K562 (cell line): ENCODE measurements around the gene ATP5MK. TPM values are rescaled to one million over a fixed set of nuclear protein-coding genes. Genes with fewer than 3 reads are reported as not detected.
"Not testable (repeated sequence)": the region's sequence is repeated elsewhere in the genome, so short reads cannot be mapped to it uniquely, and the experiment has no call there.

ENCODE experiments used
- ATAC-seq: fragments of 200-7000 bp; cut with Tn5 transposase; 3 replicates; pipeline ENCODE4 v1.9.1; 2020; ENCODE audit warnings: moderate library complexity
- BruUV-seq: library from RNA; stranded (reverse); fragments of 400-500 nt; replicated peaks from 2 replicates; lab custom pipeline; 2021; lab: Mats Ljungman, UMichigan
- CTCF ChIA-PET: fragments of 300-600 bp; formaldehyde crosslinking; extraction: SDS; loops from one replicate; lab custom pipeline; 2021; ENCODE audit warnings: low intra/inter-chr PET ratio; lab: Yijun Ruan, JAX
- POLR2A ChIA-PET: fragments of 300-600, 350-650 bp; sonication (Branson Sonifier 250); formaldehyde crosslinking; extraction: SDS; loops from one replicate; lab custom pipeline; 2021; ENCODE audit warnings: antibody characterized with exemption, inconsistent platforms; lab: Yijun Ruan, JAX
- DNase-seq, 4 experiments: peaks; one replicate each; pipeline versions ENCODE4 v3.0.0 to v3.0.0-alpha.2; 2011 to 2018; ENCODE audit warnings: low spot score in 3 of 4, mixed read lengths in 3 of 4; ENCODE audit errors: extremely low read depth in 1 of 4
- FAIRE-seq: peaks from 2 replicates; lab custom pipeline; 2011; peaks lifted over from hg19 to GRCh38; lab: Jason Lieb, UNC
- H2AFZ ChIP-seq: 2 replicates; pipeline ENCODE4 v1.6.0; 2011; ENCODE audit warnings: low read depth, low read length, control low read depth, inconsistent platforms
- H3K27ac ChIP-seq: fragments of 200-600 bp; 3 replicates; pipeline ENCODE4 v1.8.0; 2011; ENCODE audit warnings: low read depth, mild to moderate bottlenecking, control low read depth, inconsistent platforms, low read length, moderate library complexity, mixed read lengths; ENCODE audit errors: extremely low read depth
- H3K27me3 ChIP-seq, 2 experiments: fragments of 300-600 bp in 1 of 2; 2 replicates in 1 of 2; 3 replicates in 1 of 2; pipeline versions ENCODE4 v1.6.0 to v1.8.0; 2011; ENCODE audit warnings: inconsistent platforms in 2 of 2, low read length in 2 of 2, mild to moderate bottlenecking in 1 of 2, mixed read lengths in 1 of 2, moderate library complexity in 1 of 2; ENCODE audit not compliant: control insufficient read depth in 2 of 2, insufficient read depth in 2 of 2
- H3K36me3 ChIP-seq: fragments of 300-600 bp; 3 replicates; pipeline ENCODE4 v1.8.0; 2011; ENCODE audit warnings: mild to moderate bottlenecking, low read length, inconsistent platforms; ENCODE audit not compliant: control insufficient read depth, insufficient read depth
- H3K4me1 ChIP-seq, 2 experiments: fragments of 200-600 bp in 1 of 2; replicated peaks in 1 of 2; 2 replicates in 1 of 2; 3 replicates in 1 of 2; pipeline versions ENCODE4 v1.5.1 to v1.8.0; 2011; ENCODE audit warnings: inconsistent platforms in 2 of 2, low read length in 2 of 2, mild to moderate bottlenecking in 1 of 2, mixed read lengths in 1 of 2, moderate library complexity in 1 of 2; ENCODE audit not compliant: control insufficient read depth in 2 of 2, insufficient read depth in 2 of 2
- H3K4me2 ChIP-seq: 2 replicates; pipeline ENCODE4 v1.6.1; 2011; ENCODE audit warnings: low read length, control low read depth, inconsistent platforms, mixed read lengths; ENCODE audit not compliant: insufficient read depth
- H3K4me3 ChIP-seq: fragments of 200-600 bp; sonication (generic), shearing (Covaris generic); 2 replicates; pipeline ENCODE4 v1.5.1; 2016; ENCODE audit warnings: control low read depth, inconsistent platforms
- H3K79me2 ChIP-seq: fragments of 200-600 bp; 3 replicates; pipeline ENCODE4 v1.8.0; 2011; ENCODE audit warnings: low read length, inconsistent platforms; ENCODE audit not compliant: control insufficient read depth, insufficient read depth
- H3K9ac ChIP-seq, 2 experiments: 2 replicates each; pipeline versions ENCODE4 v1.6.0 to v1.6.1; 2011; ENCODE audit warnings: low read depth in 2 of 2, low read length in 2 of 2, control low read depth in 1 of 2, inconsistent platforms in 1 of 2, mild to moderate bottlenecking in 1 of 2, mixed read lengths in 1 of 2; ENCODE audit not compliant: insufficient read depth in 1 of 2
- H3K9me1 ChIP-seq: one replicate; pipeline ENCODE4 v1.6.0; 2011; ENCODE audit warnings: inconsistent platforms, mild to moderate bottlenecking, low read length, moderate library complexity; ENCODE audit not compliant: control insufficient read depth, insufficient read depth
- H3K9me3 ChIP-seq: replicated peaks from 2 replicates; pipeline ENCODE4 v1.5.1; 2011; ENCODE audit warnings: low read depth, low read length, inconsistent platforms; ENCODE audit not compliant: control insufficient read depth, insufficient read depth
- H4K20me1 ChIP-seq: replicated peaks from 2 replicates; pipeline ENCODE4 v1.6.1; 2011; ENCODE audit warnings: low read length, inconsistent platforms, mixed read lengths; ENCODE audit not compliant: control insufficient read depth, insufficient read depth
- ARNT ChIP-seq, 2 experiments: fragments of 450-650 bp; IDR thresholded peaks; 2 replicates each; pipeline ENCODE4 v1.6.1; 2016; ENCODE audit warnings: mild to moderate bottlenecking in 1 of 2
- ATF7 ChIP-seq: fragments of 450-650 bp; IDR thresholded peaks from 2 replicates; pipeline ENCODE4 v1.7.1; 2014; ENCODE audit warnings: mild to moderate bottlenecking, moderate library complexity
- CBX8 ChIP-seq: fragments of 200-600 bp; sonication (generic); IDR thresholded peaks from 2 replicates; pipeline ENCODE4 v1.6.1; 2012; ENCODE audit warnings: borderline replicate concordance, mixed run types, low read depth, mild to moderate bottlenecking, moderate library complexity, mixed read lengths, low read length, control low read depth, inconsistent platforms; ENCODE audit not compliant: poor library complexity, severe bottlenecking; ENCODE audit errors: extremely low read depth
- ELF4 ChIP-seq: fragments of 450-650 bp; formaldehyde crosslinking; IDR thresholded peaks from 2 replicates; pipeline ENCODE4 v1.4.0; 2022; ENCODE audit warnings: missing genetic modification characterization
- NBN ChIP-seq: fragments of 450-650 bp; IDR thresholded peaks from 2 replicates; pipeline ENCODE4 v1.6.1; 2016; ENCODE audit warnings: low read depth, mild to moderate bottlenecking
- NR2F6 ChIP-seq: fragments of 450-650 bp; formaldehyde crosslinking; IDR thresholded peaks from 2 replicates; pipeline ENCODE4 v1.4.0; 2020; ENCODE audit warnings: mild to moderate bottlenecking
- NUFIP1 ChIP-seq: fragments of 450-650 bp; IDR thresholded peaks from 2 replicates; pipeline ENCODE4 v1.6.1; 2018; ENCODE audit not compliant: partially characterized antibody
- PHF8 ChIP-seq: fragments of 200-600 bp; sonication (generic); IDR thresholded peaks from 2 replicates; pipeline ENCODE4 v1.6.1; 2012; ENCODE audit warnings: mixed run types, mild to moderate bottlenecking, inconsistent platforms, low read length, moderate library complexity, borderline replicate concordance
- POLR3G ChIP-seq: IDR thresholded peaks from 2 replicates; pipeline ENCODE4 v1.6.1; 2011; ENCODE audit not compliant: insufficient read length, insufficient replicate concordance; ENCODE audit errors: extremely low read depth
- TRIM24 ChIP-seq, 2 experiments: fragments of 450-650 bp; IDR thresholded peaks; 2 replicates each; pipeline ENCODE4 v1.6.1; 2016
- ZNF140 ChIP-seq: fragments of 250-450 bp; sonication (Bioruptor Pico); IDR thresholded peaks from 2 replicates; pipeline ENCODE4 v1.8.0; 2021; ENCODE audit warnings: moderate library complexity, mild to moderate bottlenecking, inconsistent platforms
- ZNF143 ChIP-seq: sonication (generic); formaldehyde crosslinking; IDR thresholded peaks from 2 replicates; pipeline ENCODE4 v1.9.0; 2022; ENCODE audit warnings: mild to moderate bottlenecking, missing genetic modification reagents
- ZNF274 ChIP-seq: IDR thresholded peaks from 2 replicates; pipeline ENCODE4 v1.6.1; 2011; ENCODE audit warnings: low read depth, mild to moderate bottlenecking, low read length, moderate library complexity, borderline replicate concordance
- ZNF431 ChIP-seq: sonication (generic); formaldehyde crosslinking; IDR thresholded peaks from 2 replicates; pipeline ENCODE4 v1.8.0; 2022; ENCODE audit warnings: mild to moderate bottlenecking, missing genetic modification reagents
- ZNF586 ChIP-seq: fragments of 450-650 bp; formaldehyde crosslinking; conservative IDR thresholded peaks from 2 replicates; pipeline ENCODE4 v1.4.0; 2020; ENCODE audit warnings: mild to moderate bottlenecking, moderate library complexity
- WGBS: fragments of 100-300 bp; shearing (Covaris generic); methylation state at CpG from one replicate; pipeline ENCODE4 v1.1.6; 2016; ENCODE audit warnings: low coverage, mixed read lengths; ENCODE audit not compliant: insufficient coverage; ENCODE audit errors: missing lambda C conversion rate; 5-methylcytosine and 5-hydroxymethylcytosine counted together
- in situ Hi-C: fragments of 300-500 bp; cut with MboI; formaldehyde crosslinking; loops from 4 replicates; pipeline ENCODE4 v1.15.0; 2018; ENCODE audit warnings: inconsistent platforms, mixed read lengths
- intact Hi-C: fragments of 100-400 bp; cut with micrococcal nuclease; formaldehyde crosslinking; loops from 2 replicates; pipeline ENCODE4 v1.14.2; 2022
- polyA plus RNA-seq, 8 experiments: library from polyadenylated mRNA; depleted of rRNA in 4 of 8; stranded (reverse) in 5 of 8; unstranded in 3 of 8; fragments of >200 nt; fragmentation: Nextera tagmentation in 2 of 8; fragmentation: Illumina TruSeq in 1 of 8; extraction: Ambion mirVana in 2 of 8; extraction: Trizol in 1 of 8; gene quantifications; 2 replicates each; pipeline versions ENCODE4 v1.2.1 to v1.2.3, GENCODE V29; 2011 to 2014; ENCODE audit warnings: inconsistent platforms in 1 of 8, missing spikeins in 1 of 8
- total RNA-seq, 7 experiments: library from RNA; depleted of rRNA in 6 of 7; stranded (reverse); fragments of >200 nt in 6 of 7; fragmentation: Illumina TruSeq in 2 of 7; extraction: Trizol in 2 of 7; gene quantifications; 2 replicates each; pipeline versions ENCODE4 v1.2.1 to v1.2.3, GENCODE V29; 2011 to 2021; ENCODE audit warnings: low replicate concordance in 1 of 7
- TF ChIP-seq, protein P1 (sequence below): fragments of 250-450 bp; sonication (Bioruptor Pico); IDR thresholded peaks from 2 replicates; pipeline ENCODE4 v1.8.0; 2022; ENCODE audit warnings: inconsistent platforms
- TF ChIP-seq, protein P2 (sequence below), 2 experiments: fragments of 450-650 bp; IDR thresholded peaks; 2 replicates each; pipeline ENCODE4 v1.6.1; 2016
- TF ChIP-seq, protein P3 (sequence below): fragments of 450-650 bp; IDR thresholded peaks from 2 replicates; pipeline ENCODE4 v1.6.1; 2016; ENCODE audit warnings: missing biosample characterization, missing genetic modification characterization

Gene ATP5MK
- total and polyA plus RNA-seq, 9 of the 15 experiments (the other 6 are each of a cell fraction or from before 2014, with no cell fraction given), result 182 to 1,810 (median 741) TPM

DNA sequence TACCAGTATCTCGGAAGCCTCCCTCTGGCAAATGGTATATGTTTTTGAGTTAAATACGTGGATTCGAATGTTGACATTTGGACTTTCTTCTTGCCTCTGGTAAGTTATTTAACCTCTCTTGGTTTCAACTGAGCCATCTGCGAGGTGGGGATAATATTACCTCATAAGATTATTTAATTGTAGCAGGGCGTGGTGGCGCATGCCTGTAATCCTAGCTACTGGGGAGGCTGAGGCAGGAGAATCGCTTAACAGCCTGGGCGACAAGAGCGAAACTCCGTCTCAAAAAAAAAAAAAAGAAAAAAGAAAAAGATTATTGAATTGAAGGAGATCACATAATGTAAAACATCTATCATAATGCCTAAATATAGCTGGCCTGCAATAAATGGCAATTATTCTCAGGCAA, 28.9 kb downstream of the ATP5MK start (continued):
- TF ChIP-seq, protein P1, sequence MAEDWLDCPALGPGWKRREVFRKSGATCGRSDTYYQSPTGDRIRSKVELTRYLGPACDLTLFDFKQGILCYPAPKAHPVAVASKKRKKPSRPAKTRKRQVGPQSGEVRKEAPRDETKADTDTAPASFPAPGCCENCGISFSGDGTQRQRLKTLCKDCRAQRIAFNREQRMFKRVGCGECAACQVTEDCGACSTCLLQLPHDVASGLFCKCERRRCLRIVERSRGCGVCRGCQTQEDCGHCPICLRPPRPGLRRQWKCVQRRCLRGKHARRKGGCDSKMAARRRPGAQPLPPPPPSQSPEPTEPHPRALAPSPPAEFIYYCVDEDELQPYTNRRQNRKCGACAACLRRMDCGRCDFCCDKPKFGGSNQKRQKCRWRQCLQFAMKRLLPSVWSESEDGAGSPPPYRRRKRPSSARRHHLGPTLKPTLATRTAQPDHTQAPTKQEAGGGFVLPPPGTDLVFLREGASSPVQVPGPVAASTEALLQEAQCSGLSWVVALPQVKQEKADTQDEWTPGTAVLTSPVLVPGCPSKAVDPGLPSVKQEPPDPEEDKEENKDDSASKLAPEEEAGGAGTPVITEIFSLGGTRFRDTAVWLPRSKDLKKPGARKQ (CRISPR knock-in tag), result peak; percentile 58; the same call in 1 of the 2 replicates
- TF ChIP-seq ELF4 (peak; percentile 37; the same call in 1 of the 2 replicates), POLR3G (no peak), ZNF274 (no peak), NUFIP1 (no peak), NBN (peak; percentile 75; the same call in 1 of the 2 replicates), ZNF431 (no peak), CBX8 (no peak), ZNF140 (CRISPR knock-in tag) (no peak), ZNF586 (no peak), ARNT (IDR thresholded peaks at IDR 0.05) (peak in 1 of 2 experiments; percentile 74; a peak in 2 of 4 replicates), NR2F6 (CRISPR knock-in tag) (no peak), TRIM24 (IDR thresholded peaks at IDR 0.05) (peak in 1 of 2 experiments; percentile 22; a peak in 1 of 4 replicates), PHF8 (peak; percentile 45; the same call in 1 of the 2 replicates), ZNF143 (no peak), ATF7 (0 out of 2 replicates have a peak, but pooled peaks have one; percentile 9)
- TF ChIP-seq, protein P2, sequence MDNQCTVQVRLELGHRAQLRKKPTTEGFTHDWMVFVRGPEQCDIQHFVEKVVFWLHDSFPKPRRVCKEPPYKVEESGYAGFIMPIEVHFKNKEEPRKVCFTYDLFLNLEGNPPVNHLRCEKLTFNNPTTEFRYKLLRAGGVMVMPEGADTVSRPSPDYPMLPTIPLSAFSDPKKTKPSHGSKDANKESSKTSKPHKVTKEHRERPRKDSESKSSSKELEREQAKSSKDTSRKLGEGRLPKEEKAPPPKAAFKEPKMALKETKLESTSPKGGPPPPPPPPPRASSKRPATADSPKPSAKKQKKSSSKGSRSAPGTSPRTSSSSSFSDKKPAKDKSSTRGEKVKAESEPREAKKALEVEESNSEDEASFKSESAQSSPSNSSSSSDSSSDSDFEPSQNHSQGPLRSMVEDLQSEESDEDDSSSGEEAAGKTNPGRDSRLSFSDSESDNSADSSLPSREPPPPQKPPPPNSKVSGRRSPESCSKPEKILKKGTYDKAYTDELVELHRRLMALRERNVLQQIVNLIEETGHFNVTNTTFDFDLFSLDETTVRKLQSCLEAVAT (IDR thresholded peaks at IDR 0.05), result peak in 1 of 2 experiments; percentile 27; a peak in 1 of 4 replicates
- TF ChIP-seq, protein P3, sequence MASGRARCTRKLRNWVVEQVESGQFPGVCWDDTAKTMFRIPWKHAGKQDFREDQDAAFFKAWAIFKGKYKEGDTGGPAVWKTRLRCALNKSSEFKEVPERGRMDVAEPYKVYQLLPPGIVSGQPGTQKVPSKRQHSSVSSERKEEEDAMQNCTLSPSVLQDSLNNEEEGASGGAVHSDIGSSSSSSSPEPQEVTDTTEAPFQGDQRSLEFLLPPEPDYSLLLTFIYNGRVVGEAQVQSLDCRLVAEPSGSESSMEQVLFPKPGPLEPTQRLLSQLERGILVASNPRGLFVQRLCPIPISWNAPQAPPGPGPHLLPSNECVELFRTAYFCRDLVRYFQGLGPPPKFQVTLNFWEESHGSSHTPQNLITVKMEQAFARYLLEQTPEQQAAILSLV (tag), result no peak

DNA sequence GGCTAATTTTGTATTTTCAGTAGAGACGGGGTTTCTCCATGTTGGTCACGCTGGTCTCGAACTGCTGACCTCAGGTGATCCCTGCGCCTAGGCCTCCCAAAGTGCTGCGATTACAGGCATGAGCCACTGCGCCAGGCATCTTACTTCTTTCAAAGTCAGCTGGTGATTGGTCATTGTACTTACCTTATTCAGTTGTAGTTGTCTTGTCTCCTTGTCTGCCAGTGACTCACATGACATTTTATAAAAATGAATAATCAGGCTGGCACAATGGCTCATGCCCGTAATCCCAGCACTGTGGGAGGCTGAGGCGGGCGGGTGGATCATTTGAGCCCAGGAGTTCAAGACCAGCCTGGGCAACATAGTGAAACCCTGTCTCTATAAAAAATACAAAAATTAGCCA, 35.5 kb downstream of the ATP5MK start:
- ATAC-seq, in situ Hi-C loops, intact Hi-C loops: not testable (repeated sequence)

More for the DNA sequence above, 35.5 kb downstream of the ATP5MK start:
- H3K9me1 ChIP-seq, DNase-seq, H3K4me1 ChIP-seq, H3K79me2 ChIP-seq, CTCF ChIA-PET, H2AFZ ChIP-seq, H3K4me3 ChIP-seq, H3K27ac ChIP-seq, FAIRE-seq, H3K4me2 ChIP-seq, H4K20me1 ChIP-seq, H3K27me3 ChIP-seq, H3K9me3 ChIP-seq, H3K36me3 ChIP-seq, H3K9ac ChIP-seq, BruUV-seq: not testable (repeated sequence)
- POLR2A ChIA-PET, result interaction anchor here (0.6 kb wide), 1 partner anchor 18 kb away, joined by 3 read pairs; no protein-coding TSS in a partner anchor
- WGBS, result 91% methylated on average over 6 of the region's 9 CpGs
